ENCODE data around the gene APLP2.
A peak's percentile ranks its signal among the peaks of the same experiment; 100 is the strongest.
"Not testable (repeated sequence)": the region's sequence is repeated elsewhere in the genome, so short reads cannot be mapped to it uniquely, and the experiment has no call there.

APLP2 gene

DNA sequence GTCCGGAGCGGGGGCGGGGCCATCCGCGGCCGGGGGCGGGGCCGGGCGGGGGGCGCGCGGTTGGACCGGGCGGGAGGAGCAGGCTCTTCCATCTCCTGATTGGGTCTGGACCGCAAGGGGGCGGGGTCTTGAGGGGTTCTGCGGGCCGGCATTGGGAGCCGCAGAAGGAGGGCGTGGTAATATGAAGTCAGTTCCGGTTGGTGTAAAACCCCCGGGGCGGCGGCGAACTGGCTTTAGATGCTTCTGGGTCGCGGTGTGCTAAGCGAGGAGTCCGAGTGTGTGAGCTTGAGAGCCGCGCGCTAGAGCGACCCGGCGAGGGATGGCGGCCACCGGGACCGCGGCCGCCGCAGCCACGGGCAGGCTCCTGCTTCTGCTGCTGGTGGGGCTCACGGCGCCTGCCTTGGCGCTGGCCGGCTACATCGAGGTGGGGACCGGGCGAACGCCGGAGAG is at the start of gene APLP2:
APLP2 (plus strand) TSS at position 236 of the 450 bp plus-strand sequence; CDS start at position 320, 84 bp downstream.
- peak; percentile 99 for DNase-seq

DNA sequence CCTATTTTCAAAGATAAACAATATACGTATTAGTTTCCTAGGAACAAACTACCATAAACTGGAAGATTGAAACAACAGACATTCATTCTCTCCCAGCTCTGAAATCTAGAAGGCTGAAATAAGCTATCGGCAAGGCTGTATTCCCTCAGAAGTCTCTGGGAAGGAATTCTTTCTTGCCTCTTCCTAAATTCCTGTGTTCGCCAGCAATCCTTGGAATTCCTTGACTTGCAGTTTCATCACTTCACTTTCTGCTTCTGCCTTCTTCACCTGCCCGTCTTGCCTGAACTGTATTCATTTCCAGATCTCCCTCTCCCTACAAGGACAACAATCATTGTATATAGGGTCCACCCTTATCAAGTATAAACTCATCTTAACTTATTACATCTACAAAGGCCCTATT is 49.4 kb upstream of the APLP2 start:
- DNase-seq: no peak

DNA sequence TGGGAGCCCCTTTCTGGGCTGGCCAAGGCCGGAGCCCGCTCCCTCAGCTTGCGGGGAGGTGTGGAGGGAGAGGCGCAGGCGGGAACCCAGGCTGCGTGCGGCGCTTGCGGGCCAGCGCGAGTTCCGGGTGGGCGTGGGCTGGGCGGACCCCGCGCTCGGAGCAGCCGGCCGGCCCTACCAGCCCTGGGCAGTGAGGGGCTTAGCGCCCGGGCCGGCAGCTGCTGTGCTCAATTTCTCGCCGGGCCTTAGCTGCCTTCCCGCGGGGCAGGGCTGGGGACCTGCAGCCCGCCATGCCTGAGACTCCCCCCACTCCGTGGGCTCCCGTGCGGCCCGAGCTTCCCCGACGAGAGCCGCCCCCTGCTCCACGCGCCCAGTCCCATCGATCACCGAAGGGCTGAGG is 48.1 kb upstream of the APLP2 start:
- DNase-seq: not testable (repeated sequence)

DNA sequence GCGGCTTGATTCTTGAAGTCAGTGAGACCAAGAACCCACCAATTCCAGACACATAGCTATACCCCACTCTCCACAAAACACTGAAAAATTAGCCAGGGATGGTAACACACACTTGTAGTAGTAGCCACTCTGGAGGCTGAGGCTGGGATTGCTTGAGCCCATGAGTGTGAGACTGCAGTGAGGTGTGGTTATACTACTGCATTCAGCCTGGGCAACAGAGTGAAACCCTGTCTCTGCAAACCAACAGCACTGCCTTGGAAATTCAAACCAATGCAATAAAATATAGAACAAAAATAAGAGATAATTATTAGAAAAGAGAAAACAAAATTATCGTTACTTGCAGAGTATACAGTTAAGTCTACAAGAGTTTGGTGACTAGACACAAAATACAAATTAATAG is 46.9 kb upstream of the APLP2 start:
- no peak for DNase-seq

DNA sequence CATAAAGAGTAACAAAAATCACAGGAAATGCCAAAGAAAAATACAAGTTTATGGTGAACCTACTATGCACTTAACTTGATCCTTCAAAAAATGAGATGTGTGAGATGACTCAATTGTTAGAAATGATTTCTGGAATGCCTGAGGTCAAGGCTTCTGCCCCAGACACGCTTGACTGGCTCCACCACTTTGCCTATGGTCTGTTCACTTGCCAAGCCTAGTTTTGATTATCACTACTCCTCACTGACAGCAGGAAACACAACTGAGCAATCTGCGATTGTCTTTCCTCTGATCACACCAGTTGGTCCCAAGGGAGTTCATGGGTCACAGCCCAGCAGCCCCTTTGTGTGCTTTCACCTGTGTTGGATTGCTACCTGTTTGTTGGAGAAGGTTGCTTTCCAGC is 46.5 kb upstream of the APLP2 start:
- peak; percentile 78 for DNase-seq

DNA sequence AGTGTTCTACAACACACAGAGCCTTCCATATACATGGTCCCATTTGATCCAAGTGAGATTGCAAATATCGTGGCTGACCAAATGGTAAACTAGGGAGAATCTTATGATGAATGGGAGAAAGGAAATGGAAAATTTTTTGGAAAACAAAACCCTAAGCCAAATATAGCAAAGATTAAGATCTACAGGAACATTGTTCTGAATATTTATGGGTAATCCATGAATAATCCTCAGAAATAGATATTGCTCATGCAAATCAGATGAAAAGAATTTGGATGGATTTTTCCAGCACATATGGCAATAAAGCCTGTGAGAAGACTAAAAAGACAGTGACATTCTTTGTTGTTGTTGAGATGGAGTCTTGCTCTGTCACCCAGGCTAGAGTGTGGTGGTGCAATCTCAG is 45.3 kb upstream of the APLP2 start:
- no peak for DNase-seq

DNA sequence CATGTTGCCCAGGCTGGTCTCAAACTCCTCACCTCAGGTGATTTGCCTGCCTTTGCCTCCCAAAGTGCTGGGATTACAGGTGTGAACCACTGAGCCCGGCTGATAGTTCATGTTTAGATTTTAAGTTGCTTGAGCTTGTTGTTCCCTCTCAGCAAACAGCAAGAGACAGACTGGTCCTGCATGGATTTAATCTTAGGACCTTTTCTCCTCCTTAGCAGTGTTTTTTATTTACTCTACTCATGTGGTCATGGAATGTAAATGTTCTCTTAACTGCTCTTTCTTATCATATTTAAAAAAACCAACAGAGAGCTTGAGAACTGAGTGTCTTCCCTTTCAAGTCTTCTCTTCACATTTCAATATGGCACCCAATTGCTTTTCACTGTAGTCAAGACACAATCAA is 44.3 kb upstream of the APLP2 start:
- DNase-seq: no peak

DNA sequence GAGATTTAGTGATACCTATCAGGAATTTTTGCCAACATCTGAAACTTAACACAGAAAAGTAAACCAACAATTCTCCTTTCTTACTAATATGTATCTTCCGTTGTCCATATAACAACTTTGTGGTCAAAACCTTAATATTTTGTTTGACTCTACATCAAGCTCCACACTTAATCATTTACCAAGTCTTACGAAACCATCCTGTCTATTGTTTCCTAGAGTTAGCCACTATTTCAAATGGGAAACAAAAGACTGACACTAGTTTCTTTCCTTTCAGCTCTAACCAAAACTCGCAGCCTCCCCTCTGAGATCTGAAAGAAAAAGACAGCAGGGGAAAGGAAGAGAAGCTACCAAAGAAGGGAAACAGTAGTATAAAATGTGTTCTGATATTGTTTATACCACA is 40.6 kb upstream of the APLP2 start:
- no peak for DNase-seq

DNA sequence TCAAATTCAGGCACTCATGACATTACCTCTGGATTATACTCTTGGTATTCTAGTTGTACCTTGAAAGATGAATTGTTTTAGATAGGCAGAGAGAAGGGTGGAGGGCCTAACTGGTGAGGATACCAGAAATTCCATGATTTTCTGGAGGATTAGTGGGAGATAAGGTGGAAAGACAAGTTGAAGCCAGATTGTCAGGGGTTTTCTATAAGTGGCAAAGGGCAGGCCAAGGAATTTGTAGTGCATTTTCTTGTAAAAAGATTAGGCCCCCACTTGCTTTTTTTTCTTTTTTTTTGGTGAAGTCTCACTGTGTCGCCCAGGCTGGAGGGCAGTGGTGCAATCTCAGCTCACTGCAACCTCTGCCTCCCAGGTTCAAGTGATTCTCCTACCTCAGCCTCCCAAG is 38.6 kb upstream of the APLP2 start:
- no peak for DNase-seq

DNA sequence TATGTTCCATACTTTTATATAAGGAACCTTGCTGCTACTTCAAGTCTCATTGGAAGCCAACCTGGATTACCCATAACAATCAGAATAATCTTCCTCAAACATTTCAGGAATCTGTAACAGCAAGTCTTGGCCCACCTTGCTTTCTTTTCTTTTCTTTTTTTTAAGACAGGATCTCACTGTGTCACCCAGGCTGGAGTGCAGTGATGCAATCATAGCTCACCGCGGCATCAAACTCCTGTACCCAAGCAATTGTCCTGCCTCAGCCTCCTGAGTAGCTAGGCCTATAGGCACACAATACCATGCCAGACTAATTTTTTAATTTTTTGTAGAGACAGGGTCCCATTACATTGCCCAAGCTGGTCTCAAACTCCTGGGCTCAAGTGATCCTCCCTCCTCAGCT is 37.7 kb upstream of the APLP2 start:
- DNase-seq: no peak

DNA sequence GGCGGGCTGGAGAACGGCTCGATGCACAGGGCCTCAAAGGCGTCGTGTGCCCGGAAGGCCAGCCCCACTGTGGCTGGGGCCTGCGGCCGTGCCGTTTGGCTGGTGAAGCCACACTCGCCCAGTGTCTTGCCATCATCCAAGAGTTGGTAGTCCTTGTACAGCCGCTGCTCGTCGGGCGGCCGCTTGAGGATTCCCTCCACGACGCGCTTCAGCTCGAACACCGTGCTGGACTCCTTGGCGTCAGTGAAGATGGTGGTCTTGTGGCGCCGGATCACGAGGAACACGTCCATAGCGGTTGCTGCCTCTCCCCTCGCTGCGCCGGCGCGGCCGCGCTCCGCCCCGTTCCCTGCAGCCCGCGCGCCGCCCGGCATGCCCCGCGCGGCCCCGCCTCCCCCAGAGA is 36.8 kb upstream of the APLP2 start:
- DNase-seq: no peak

DNA sequence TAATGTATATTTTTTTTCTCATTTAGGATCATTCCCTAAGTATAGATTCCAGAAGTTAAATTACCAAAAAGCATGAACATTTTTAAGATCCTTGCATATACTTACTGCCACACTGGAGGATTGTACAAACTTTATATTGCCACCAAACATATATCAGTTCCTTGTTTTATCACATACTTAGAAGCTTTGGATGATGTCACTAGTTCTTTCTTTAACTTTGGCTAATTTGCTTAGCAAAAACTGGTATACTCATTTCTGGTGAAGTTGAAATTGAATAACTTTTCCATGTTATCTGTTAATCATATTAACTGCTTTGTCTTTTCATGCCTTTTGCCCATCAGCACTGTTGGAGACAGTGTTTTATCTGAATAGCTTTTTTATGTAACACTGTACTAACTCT is 35.5 kb upstream of the APLP2 start:
- no peak for DNase-seq

DNA sequence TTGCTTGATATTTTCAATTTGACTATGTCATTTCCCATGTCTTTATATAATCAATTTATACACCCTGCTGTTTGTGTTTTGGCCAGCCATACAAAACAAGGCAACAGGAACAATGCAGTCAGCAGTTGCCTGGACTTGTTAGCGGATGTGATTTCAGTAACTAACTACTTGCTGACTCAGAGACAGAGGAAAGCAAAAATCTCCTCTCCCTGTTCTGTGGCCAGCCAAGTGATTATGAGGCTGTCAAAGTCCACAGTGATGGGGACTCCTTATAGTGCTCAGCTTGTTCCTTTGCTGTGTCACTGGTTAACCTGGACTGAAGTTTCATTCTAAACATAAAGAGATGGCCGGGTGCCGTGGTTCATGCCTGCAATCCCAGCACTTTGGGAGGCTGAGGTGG is 32.6 kb upstream of the APLP2 start:
- DNase-seq: no peak

DNA sequence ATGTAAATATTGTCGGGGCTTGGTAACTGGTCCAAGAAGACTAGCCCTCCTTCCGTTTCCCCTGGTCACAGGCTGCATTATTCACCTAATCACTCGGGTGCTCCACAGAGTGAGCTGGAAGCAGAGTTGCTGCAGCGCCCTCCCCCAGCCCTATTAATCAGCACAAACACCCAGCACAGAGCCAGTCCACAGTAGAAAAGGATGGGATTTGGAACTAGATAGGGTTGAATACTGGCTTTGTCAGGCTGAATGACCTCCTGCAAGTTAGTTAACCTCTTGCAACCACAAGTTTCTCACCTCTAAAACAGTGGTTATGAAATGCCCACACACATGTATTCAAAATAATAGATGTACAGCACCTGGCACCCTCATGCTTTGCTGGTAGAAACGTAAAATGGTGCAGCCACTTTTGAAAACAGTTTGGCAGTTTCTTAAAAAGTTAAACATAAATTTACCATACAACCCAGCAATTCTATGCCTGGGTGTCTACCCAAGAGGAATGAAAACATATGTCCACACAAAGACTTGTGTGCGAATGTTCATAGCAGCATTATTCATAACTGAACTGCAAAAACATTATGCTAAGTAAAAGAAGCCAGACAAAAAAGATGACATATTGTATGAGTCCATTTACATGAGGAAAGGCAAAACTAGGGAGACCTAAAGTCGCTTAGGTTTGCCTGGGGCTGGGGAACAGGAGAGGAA is 31.7 kb upstream of the APLP2 start:
- no peak for DNase-seq

DNA sequence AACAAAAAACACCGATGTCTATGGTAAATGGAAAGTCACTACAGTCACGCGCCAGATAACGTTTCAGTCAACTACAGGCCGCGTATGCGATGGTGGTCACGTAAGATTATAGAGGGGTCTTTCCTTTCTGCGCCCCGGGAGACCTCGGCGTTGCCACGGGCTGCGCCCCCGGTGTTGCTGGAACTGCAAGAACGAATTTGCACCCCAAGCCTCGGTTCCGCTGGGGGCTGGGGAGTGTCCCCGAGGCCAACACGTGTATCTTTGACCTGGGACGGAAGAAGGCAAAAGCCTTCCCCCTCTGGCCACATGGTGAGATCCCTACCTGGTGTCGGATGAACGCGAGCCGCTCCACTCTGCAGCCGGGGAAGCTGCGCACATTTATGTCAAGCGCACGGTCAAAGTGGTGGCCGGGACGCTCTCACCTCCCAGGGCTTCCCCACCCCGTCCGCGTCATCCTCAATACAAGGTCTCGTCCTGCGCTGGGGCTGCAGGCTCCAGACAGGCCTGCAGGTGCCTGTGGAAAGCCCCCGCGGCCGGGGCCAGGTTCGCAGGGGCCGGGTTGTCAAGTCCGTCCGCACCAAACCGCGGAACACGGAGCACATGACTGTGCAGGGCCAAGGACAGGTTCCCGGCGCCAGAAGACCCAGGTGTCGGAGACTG is 29.3 kb upstream of the APLP2 start:
- no peak for DNase-seq

DNA sequence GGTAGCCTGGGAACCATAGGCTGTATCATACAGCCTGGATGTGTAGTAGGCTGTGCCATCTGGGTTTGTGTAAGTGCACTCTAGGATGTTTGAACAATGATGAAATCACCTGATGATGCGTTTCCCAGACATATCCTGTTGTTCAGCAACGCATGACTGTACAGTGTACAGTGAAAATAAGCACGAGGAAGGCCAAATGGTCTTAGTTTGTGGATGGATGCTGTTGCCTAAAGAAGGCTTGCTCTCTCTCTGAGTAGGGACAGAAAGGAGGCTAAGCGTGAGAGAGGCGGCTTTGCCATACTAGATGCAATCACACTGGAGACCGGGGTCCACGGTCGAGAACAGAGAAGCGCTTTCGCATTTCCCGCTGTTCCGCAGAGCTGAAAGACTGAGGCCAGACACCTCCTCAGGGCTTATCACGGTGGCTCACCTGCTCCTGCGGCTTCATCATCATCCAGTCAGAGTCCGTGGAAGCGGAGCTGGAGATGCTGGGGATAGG is 27.6 kb upstream of the APLP2 start:
- DNase-seq: peak; percentile 57

DNA sequence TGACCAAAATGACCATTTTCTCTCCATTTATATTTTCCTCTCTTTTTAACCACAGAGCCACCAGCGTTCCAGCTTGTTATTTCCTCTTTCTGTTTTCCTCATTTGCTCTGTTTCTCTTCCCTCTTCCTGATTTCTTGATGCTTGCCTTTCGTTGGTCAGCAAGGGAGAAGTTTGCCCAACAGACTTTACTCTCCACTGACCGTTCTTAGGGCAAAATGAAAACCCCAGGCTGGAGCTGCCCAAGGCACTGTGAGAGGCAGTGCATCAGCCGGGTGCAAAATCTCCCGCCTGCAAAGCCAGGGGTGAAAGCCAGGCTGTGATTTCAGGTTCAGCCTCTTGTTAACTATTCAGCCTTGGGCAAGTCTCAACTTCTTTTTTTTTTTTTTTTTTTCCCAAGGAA is 26.1 kb upstream of the APLP2 start:
- DNase-seq: no peak

DNA sequence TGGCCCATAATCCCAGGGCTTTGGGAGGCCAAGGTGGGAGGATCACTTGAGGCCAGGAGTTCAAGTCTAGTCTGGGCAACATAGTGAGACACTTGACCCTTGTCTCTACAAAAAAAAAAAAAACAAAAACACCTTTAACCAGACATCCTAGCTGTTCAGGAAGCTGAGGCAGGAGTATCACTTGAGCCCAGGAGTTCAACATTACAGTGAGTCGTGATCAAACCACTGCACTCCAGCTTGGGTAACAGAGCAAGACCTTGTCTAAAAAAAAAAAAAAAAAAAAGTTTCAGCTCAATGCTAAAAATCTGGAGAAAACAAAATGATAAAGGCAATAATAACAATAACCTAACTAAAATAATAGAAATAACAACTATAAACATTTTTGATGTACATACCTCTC is 22.6 kb upstream of the APLP2 start:
- no peak for DNase-seq

DNA sequence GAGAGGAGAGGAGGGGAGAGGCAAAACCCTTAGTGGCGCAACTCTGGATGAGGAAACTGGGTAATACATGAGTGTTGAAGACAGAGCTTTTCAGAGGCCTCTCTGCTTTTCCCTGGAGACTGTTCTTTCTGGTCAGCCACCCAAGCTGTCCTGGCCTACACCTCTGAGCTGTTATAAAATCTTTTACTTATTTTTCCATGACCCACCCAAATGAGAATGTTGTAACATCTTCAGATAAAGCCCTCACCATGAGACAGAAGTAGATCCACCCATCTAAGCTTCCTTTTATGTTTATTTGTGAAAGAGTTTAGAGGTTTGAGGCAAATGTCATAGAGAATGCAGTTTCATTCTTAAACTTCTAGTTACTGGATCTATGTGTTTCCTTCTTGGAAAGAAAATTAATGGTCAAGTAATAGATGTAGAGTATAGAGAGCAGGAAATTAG is 20.3 kb upstream of the APLP2 start:
- DNase-seq: no peak

DNA sequence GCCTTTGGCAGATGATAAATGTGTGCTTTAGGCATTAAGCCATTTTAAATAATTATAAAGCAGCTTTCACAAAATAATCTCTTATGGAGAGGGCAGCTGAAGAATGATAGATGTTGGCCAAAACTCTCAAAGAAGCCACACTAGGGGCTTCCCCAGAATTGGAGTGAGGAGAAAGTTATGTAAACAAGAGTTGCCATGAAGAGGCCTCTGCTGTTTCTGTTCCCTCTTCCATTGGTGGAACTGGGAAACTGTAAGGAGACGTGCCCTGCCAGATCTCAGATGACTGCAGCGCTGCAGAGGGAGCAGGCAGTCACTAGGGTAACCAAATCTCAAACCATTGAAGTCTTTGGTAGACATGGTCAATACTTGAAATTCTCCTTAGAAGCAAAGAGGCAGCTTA is 19.4 kb upstream of the APLP2 start:
- no peak for DNase-seq

DNA sequence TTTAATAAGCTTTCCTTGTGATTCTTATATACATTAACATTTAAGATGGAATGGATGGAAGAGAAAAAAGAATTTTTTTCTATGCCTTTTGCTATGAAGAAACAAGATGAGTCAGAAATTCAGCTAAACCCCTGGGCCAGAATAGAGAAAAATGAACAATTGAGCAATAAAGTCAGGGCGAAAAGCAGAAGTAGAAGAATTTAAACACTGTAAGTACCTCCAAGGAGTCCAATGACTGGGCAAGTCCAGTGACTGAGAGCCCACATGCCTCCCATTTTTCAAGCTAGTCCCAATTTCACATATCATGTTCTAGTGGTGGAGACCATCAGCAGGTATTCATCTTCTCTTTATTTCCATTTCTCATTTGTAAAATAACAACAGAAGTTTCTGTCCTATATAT is 18.6 kb upstream of the APLP2 start:
- no peak for DNase-seq

DNA sequence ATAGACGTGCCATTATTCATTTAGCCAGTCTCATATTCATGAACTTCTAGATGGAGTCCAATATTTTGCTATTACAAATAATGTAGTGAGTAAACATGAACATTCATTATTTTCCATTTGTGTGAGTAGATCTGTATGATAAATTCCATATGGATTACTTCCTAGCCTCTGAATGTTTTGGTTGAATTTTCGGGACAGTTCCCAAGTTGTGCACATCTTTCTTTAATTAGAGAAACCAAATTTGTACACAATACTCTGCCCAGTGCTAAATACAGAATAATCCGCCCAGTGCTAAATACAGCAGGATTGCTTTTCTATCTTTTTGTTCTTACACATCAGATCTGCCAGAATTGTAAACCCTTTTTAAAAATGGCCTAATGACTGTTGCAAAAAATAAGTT is 17.1 kb upstream of the APLP2 start:
- DNase-seq: no peak

DNA sequence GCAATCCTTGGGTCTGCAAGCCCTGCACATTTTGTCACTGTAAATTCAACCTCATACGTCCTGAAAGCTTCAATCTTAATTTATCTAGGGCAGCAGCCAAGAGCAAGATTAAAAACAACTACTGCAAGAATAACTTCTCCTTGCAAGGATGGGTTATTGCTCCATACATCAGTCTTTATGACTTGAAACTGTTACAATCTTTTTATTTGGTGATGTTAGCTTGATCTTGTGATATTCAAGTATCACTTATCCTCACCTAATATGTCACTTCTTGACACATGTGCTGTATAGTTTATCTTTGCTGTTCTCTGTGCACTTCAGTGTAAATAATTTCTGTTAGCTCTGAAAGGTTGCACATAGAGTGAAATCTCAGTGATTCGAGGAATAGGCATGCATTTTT is 14.7 kb upstream of the APLP2 start:
- no peak for DNase-seq

DNA sequence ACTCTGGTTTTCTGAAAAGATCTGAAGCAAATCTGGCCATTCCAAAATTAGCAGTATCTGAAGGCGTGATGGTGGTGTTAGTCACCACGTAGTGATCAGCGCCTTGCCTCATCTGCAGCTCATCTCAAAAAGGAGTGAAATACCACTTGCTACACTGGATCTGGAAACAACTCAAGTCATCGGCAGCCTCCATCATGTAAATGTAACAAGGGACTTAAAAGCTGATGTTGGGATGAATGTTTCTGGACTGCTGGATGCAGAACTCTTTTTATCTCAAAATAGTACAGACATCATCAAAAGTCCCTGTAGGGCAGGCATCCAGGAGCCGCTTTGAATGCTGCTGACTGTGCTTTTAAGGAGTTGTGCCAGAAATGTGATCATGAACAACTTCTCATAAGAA is 14.1 kb upstream of the APLP2 start:
- DNase-seq: no peak

DNA sequence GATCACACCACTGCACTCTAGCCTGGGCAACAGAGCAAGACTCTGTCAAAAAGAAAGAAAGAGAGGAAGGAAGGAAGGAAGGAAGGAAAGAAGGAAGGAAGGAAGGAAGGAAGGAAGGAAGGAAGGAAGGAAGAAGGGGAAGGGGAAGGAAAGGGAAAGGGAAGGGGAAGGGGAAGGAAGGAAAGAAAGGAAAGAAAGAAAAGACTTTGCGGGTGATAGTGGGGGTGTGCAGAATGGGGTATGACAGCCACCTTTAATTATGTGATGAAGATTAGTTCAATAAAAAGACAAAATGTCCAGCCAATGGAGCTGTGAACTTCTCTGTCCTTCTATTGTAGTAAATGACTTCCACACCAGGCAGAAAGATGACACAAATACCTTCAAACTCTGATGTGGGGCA is 8.7 kb upstream of the APLP2 start:
- DNase-seq: no peak

All from NCI-H69 (cell line).